Esophagus muscularis mucosa (tissue), 4 donors: ENCODE results near the gene UHMK1. TPM values are rescaled to one million over a fixed set of nuclear protein-coding genes. Genes with fewer than 3 reads are reported as not detected.
A peak's percentile ranks its signal among the peaks of the same experiment; 100 is the strongest.

Experiments
- DNase-seq: peaks from one replicate; pipeline ENCODE4 v3.0.0-alpha.2; 2017; ENCODE audit errors: extremely low spot score
- H3K27ac ChIP-seq, 4 donors: fragments of 200-600 bp; sonication (generic); replicated peaks in 1 of 4; 1 replicate in 3 of 4; 2 replicates in 1 of 4; pipeline ENCODE4 v1.5.1; 2016 to 2019; ENCODE audit warnings: mild to moderate bottlenecking in 1 of 4
- H3K27me3 ChIP-seq, 4 donors: fragments of 200-600 bp; sonication (generic); one replicate each; pipeline versions ENCODE4 v1.5.1 to v1.6.0; 2016 to 2019
- H3K36me3 ChIP-seq, 4 donors: fragments of 200-600 bp; sonication (generic); one replicate each; pipeline ENCODE4 v1.5.1; 2016 to 2019
- H3K4me1 ChIP-seq, 4 donors: fragments of 200-600 bp; sonication (generic); one replicate each; pipeline ENCODE4 v1.5.1; 2016 to 2019
- H3K4me3 ChIP-seq, 4 donors: fragments of 200-600 bp; sonication (generic); 1 replicate in 2 of 4; 2 replicates in 2 of 4; pipeline ENCODE4 v1.5.1; 2016 to 2019; ENCODE audit warnings: mild to moderate bottlenecking in 4 of 4, moderate library complexity in 1 of 4
- H3K9me3 ChIP-seq, 4 donors: fragments of 200-600 bp; sonication (generic); 1 replicate in 3 of 4; 2 replicates in 1 of 4; pipeline ENCODE4 v1.5.1; 2016 to 2019
- CTCF ChIP-seq, 3 experiments: fragments of 200-600 bp in 2 of 3; fragments of 450-650 bp in 1 of 3; sonication (generic) in 2 of 3; IDR thresholded peaks; one replicate each; pipeline ENCODE4 v1.5.1; 2017 to 2019; ENCODE audit warnings: antibody characterized with exemption in 3 of 3, mild to moderate bottlenecking in 2 of 3, moderate library complexity in 1 of 3
- EP300 ChIP-seq: sonication (generic); formaldehyde crosslinking; IDR thresholded peaks from one replicate; pipeline ENCODE4 v1.6.1; 2017; ENCODE audit warnings: antibody characterized with exemption
- POLR2A ChIP-seq: fragments of 450-650 bp; IDR thresholded peaks from one replicate; pipeline ENCODE4 v1.6.1; 2017; ENCODE audit warnings: antibody characterized with exemption, moderate library complexity, mild to moderate bottlenecking, low read depth
- POLR2AphosphoS5 ChIP-seq, 2 donors: sonication (generic); formaldehyde crosslinking; IDR thresholded peaks; one replicate each; pipeline ENCODE4 v1.6.1; 2017; ENCODE audit warnings: antibody characterized with exemption in 2 of 2
- WGBS: methylation state at CpG from one replicate; pipeline ENCODE4 v1.1.5; 2018; 5-methylcytosine and 5-hydroxymethylcytosine counted together
- intact Hi-C: fragments of 100-400 bp; cut with DNase I; formaldehyde crosslinking; loops from one replicate; pipeline ENCODE4 v1.15.1; 2023
- total RNA-seq, 4 donors: library from RNA; depleted of rRNA; stranded (reverse); fragments of >200 nt; gene quantifications; one replicate each; pipeline versions ENCODE4 v1.1.0 to v1.2.1, GENCODE V29; 2016

UHMK1 gene
- total RNA-seq, 4 donors from 2014 or later, result 25.3 to 34.4 (median 30.6) TPM

GRCh38 chr1:162536511-162536910 is 38.9 kb downstream of the UHMK1 start:
- no peak for TF ChIP-seq CTCF (IDR thresholded peaks at IDR 0.05)
- no peak for TF ChIP-seq POLR2A
- TF ChIP-seq EP300, result no peak
- TF ChIP-seq POLR2AphosphoS5 (IDR thresholded peaks at IDR 0.05), result no peak
- H3K4me1 ChIP-seq, result peaks cover 3 to 6% (median 5%) of the 10 kb centered on the region in 4 donors
- no peak for DNase-seq
- no peaks in the 10 kb centered on the region for H3K36me3 ChIP-seq
- intact Hi-C loops, result no loop called here
- 78% methylated on average over 2 of the region's 2 CpGs for WGBS
- H3K27ac ChIP-seq, result no peak overlapping the region
- no peaks in the 10 kb centered on the region for H3K27me3 ChIP-seq
- H3K4me3 ChIP-seq, result no peak overlapping the region
- H3K9me3 ChIP-seq, result no peaks in the 10 kb centered on the region

GRCh38 chr1:162537216-162537615 is 39.6 kb downstream of the UHMK1 start:
- Histone ChIP-seq H3K4me1 (peaks cover 7 to 13% (median 11%) of the 10 kb centered on the region in 4 donors), H3K27me3 (no peaks in the 10 kb centered on the region), H3K27ac (no peak overlapping the region), H3K9me3 (no peaks in the 10 kb centered on the region), H3K36me3 (no peaks in the 10 kb centered on the region), H3K4me3 (no peak overlapping the region)
- TF ChIP-seq CTCF (IDR thresholded peaks at IDR 0.05), result no peak
- no peak for TF ChIP-seq POLR2AphosphoS5 (IDR thresholded peaks at IDR 0.05)
- TF ChIP-seq POLR2A, result no peak
- no peak for TF ChIP-seq EP300
- intact Hi-C loops, result no loop called here
- 80% methylated on average over 2 of the region's 2 CpGs for WGBS
- no peak for DNase-seq

GRCh38 chr1:162538815-162539431 is 41.3 kb downstream of the UHMK1 start:
- TF ChIP-seq POLR2A (no peak), POLR2AphosphoS5 (IDR thresholded peaks at IDR 0.05) (no peak), EP300 (no peak), CTCF (IDR thresholded peaks at IDR 0.05) (no peak)
- no peak for DNase-seq
- H3K27me3 ChIP-seq, result no peaks in the 10 kb centered on the region
- H3K4me3 ChIP-seq, result no peak overlapping the region
- H3K4me1 ChIP-seq, result peaks cover 10 to 16% (median 14%) of the 10 kb centered on the region in 4 donors
- peaks cover 0 to 6% (median 0%) of the 10 kb centered on the region in 4 donors for H3K9me3 ChIP-seq
- H3K36me3 ChIP-seq, result no peaks in the 10 kb centered on the region
- intact Hi-C loops, result no loop called here
- no peak overlapping the region for H3K27ac ChIP-seq
- WGBS, result 80% methylated on average over 1 of the region's 1 CpG

- intact Hi-C loops, result no loop called here
- no peaks in the 10 kb centered on the region for H3K27me3 ChIP-seq
- H3K4me3 ChIP-seq, result no peak overlapping the region
- H3K36me3 ChIP-seq, result no peaks in the 10 kb centered on the region
- no peak for TF ChIP-seq POLR2A
- TF ChIP-seq POLR2AphosphoS5 (IDR thresholded peaks at IDR 0.05), result peak; percentile 75 to 81
- TF ChIP-seq CTCF (IDR thresholded peaks at IDR 0.05), result peak in 1 of 3 experiments; percentile 6
- TF ChIP-seq EP300, result peak; percentile 10
- 40% methylated on average over 5 of the region's 5 CpGs for WGBS
- no peak for DNase-seq
- peak overlapping the region; percentile 66 to 81 (median 74) for H3K27ac ChIP-seq
- H3K4me1 ChIP-seq, result peaks cover 10 to 16% (median 14%) of the 10 kb centered on the region in 4 donors
- peaks cover 0 to 6% (median 0%) of the 10 kb centered on the region in 4 donors for H3K9me3 ChIP-seq
These were observed 44.1 kb downstream of the UHMK1 start for GRCh38 chr1:162541619-162542141.
